Breast epithelium (tissue), 3 donors: ENCODE results near the gene PLPPR1.

ENCODE experiments used
- POLR2A ChIP-seq: fragments of 450-650 bp; IDR thresholded peaks from one replicate; pipeline ENCODE4 v1.6.1; 2016; ENCODE audit warnings: antibody characterized with exemption, mild to moderate bottlenecking, moderate library complexity
- POLR2AphosphoS5 ChIP-seq, 3 donors: sonication (generic); formaldehyde crosslinking; IDR thresholded peaks; one replicate each; pipeline ENCODE4 v1.6.1; 2017; ENCODE audit warnings: antibody characterized with exemption in 3 of 3
- TF ChIP-seq, protein P1 (sequence below), 3 donors: fragments of 450-650 bp; IDR thresholded peaks; one replicate each; pipeline ENCODE4 v1.5.1; 2016 to 2017; ENCODE audit warnings: antibody characterized with exemption in 3 of 3, mild to moderate bottlenecking in 3 of 3, moderate library complexity in 3 of 3

DNA sequence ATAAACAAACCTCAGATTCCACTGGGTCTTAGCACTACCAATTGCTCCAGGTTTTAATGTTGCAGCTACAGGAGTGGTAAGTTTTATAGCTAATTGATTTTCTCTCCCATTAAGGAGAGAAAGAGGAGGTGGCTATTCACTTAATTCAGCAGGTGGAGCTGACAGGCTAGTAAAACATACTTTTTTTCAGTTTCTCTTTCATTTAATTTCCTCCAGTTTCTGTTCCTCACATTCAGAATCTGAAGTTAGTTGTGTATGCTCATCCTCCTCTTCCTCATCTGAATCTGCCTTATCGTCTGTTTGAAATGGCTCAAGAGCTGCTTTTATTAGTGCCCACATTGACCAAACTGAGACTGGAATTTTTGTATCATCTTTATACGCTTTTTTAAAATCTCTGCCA is 98.0 kb downstream of the PLPPR1 start:
- TF ChIP-seq POLR2A (no peak), POLR2AphosphoS5 (IDR thresholded peaks at IDR 0.05) (no peak)
- TF ChIP-seq, protein P1, sequence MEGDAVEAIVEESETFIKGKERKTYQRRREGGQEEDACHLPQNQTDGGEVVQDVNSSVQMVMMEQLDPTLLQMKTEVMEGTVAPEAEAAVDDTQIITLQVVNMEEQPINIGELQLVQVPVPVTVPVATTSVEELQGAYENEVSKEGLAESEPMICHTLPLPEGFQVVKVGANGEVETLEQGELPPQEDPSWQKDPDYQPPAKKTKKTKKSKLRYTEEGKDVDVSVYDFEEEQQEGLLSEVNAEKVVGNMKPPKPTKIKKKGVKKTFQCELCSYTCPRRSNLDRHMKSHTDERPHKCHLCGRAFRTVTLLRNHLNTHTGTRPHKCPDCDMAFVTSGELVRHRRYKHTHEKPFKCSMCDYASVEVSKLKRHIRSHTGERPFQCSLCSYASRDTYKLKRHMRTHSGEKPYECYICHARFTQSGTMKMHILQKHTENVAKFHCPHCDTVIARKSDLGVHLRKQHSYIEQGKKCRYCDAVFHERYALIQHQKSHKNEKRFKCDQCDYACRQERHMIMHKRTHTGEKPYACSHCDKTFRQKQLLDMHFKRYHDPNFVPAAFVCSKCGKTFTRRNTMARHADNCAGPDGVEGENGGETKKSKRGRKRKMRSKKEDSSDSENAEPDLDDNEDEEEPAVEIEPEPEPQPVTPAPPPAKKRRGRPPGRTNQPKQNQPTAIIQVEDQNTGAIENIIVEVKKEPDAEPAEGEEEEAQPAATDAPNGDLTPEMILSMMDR (IDR thresholded peaks at IDR 0.05), result no peak
